Vagina (tissue), 2 donors: ENCODE data around the gene BMP10. TPM values are rescaled to one million over a fixed set of nuclear protein-coding genes. Genes with fewer than 3 reads are reported as not detected.

Experiments
- DNase-seq, 2 donors: peaks; one replicate each; pipeline ENCODE4 v3.0.0-alpha.2; 2017; ENCODE audit errors: extremely low spot score in 2 of 2
- H3K27ac ChIP-seq: fragments of 200-600 bp; sonication (generic); one replicate; pipeline ENCODE4 v1.5.1; 2019
- H3K27me3 ChIP-seq: fragments of 200-600 bp; sonication (generic); one replicate; pipeline ENCODE4 v1.5.1; 2019
- H3K36me3 ChIP-seq, 2 donors: fragments of 200-600 bp; sonication (generic); one replicate each; pipeline ENCODE4 v1.5.1; 2017 to 2019
- H3K4me1 ChIP-seq: fragments of 200-600 bp; sonication (generic); one replicate; pipeline ENCODE4 v1.5.1; 2019
- H3K4me3 ChIP-seq, 2 donors: fragments of 200-600 bp; sonication (generic); 1 replicate in 1 of 2; 2 replicates in 1 of 2; pipeline ENCODE4 v1.5.1; 2016 to 2019
- H3K9me3 ChIP-seq: fragments of 200-600 bp; sonication (generic); one replicate; pipeline ENCODE4 v1.5.1; 2019
- POLR2A ChIP-seq, 2 donors: fragments of 450-650 bp; IDR thresholded peaks; one replicate each; pipeline ENCODE4 v1.6.1; 2017; ENCODE audit warnings: antibody characterized with exemption in 2 of 2, mild to moderate bottlenecking in 2 of 2, moderate library complexity in 2 of 2
- POLR2AphosphoS5 ChIP-seq, 2 donors: sonication (generic); formaldehyde crosslinking; IDR thresholded peaks; one replicate each; pipeline ENCODE4 v1.9.0; 2017; ENCODE audit warnings: antibody characterized with exemption in 2 of 2, mild to moderate bottlenecking in 2 of 2, low read depth in 1 of 2; ENCODE audit not compliant: insufficient read depth in 1 of 2
- intact Hi-C: fragments of 100-400 bp; cut with DNase I; formaldehyde crosslinking; loops from one replicate; pipeline ENCODE4 v1.15.1; 2023
- total RNA-seq: library from RNA; depleted of rRNA; stranded (reverse); fragments of >200 nt; gene quantifications from one replicate; pipeline ENCODE4 v1.2.3, GENCODE V29; 2016
- TF ChIP-seq, protein P1 (sequence below), 3 experiments: fragments of 450-650 bp in 2 of 3; fragments of 200-600 bp in 1 of 3; sonication (generic) in 1 of 3; IDR thresholded peaks; one replicate each; pipeline ENCODE4 v1.5.1; 2017 to 2019; ENCODE audit warnings: antibody characterized with exemption in 3 of 3, mild to moderate bottlenecking in 2 of 3, moderate library complexity in 2 of 3

Gene BMP10
- total RNA-seq, 1 donor from 2014 or later: not detected

DNA sequence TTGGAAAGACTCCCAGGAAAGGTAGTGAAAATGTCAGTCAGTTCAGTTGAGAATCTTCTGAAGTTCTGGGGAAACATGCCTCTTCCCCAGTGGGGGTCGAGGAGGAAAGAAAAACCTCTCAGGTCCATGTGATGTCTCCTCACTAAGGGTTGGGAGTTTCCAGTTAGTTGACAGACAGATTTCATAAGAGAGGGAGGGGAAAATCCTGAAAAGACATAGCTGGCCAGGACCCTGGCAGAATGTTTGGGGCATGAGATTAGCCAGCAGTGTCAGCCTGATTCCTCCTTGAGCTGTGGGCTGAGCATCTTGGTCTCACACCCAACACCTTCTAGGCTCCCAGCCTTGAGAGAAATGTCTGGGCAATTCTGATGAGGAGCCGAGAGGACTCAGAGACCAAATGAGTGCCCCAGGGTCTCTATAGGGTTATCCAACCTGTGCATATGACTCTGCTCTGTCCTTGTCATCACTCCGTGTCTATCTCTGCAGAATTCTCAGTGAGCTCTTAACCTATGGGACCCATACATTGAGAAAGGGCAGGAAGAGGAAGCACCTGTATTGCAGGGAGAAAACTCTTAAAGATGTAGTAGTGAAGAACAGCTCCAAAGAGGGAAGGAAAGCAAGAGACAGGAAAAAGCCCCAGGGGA lies 13.9 kb downstream of the BMP10 start:
- intact Hi-C loops: no loop called here
- H3K27ac ChIP-seq: no peak overlapping the region
- TF ChIP-seq, protein P1, sequence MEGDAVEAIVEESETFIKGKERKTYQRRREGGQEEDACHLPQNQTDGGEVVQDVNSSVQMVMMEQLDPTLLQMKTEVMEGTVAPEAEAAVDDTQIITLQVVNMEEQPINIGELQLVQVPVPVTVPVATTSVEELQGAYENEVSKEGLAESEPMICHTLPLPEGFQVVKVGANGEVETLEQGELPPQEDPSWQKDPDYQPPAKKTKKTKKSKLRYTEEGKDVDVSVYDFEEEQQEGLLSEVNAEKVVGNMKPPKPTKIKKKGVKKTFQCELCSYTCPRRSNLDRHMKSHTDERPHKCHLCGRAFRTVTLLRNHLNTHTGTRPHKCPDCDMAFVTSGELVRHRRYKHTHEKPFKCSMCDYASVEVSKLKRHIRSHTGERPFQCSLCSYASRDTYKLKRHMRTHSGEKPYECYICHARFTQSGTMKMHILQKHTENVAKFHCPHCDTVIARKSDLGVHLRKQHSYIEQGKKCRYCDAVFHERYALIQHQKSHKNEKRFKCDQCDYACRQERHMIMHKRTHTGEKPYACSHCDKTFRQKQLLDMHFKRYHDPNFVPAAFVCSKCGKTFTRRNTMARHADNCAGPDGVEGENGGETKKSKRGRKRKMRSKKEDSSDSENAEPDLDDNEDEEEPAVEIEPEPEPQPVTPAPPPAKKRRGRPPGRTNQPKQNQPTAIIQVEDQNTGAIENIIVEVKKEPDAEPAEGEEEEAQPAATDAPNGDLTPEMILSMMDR (IDR thresholded peaks at IDR 0.05): no peak
- TF ChIP-seq POLR2A (IDR thresholded peaks at IDR 0.05): no peak
- TF ChIP-seq POLR2AphosphoS5 (IDR thresholded peaks at IDR 0.05; ENCODE audit: insufficient read depth in 1 of 2, low read depth in 1 of 2): no peak
- H3K9me3 ChIP-seq: no peaks in the 10 kb centered on the region
- H3K4me3 ChIP-seq: no peak overlapping the region
- no peaks in the 10 kb centered on the region for H3K4me1 ChIP-seq
- H3K36me3 ChIP-seq: no peaks in the 10 kb centered on the region
- DNase-seq: no peak
- no peaks in the 10 kb centered on the region for H3K27me3 ChIP-seq

DNA sequence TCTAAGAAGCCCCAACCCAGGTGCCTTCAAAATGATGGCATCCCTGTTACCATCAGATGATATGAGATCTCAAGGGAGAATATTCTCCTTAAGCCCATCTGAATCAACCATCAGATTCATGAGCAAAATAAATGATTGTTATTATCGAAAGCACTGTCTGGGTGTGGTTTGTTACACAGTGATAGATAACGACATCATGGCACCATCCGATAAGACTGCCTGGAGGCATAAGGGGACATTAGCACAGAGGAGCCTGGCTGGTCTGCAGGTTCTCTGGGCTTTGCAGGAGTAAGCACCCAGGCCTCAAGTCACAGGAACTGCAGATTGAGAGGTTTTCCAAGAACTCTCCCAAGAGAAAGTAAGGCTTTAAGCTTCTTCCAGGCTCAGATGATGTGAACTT lies 15.6 kb downstream of the BMP10 start:
- no peak overlapping the region for H3K4me3 ChIP-seq
- H3K36me3 ChIP-seq: no peaks in the 10 kb centered on the region
- no peak overlapping the region for H3K27ac ChIP-seq
- TF ChIP-seq, protein P1 (IDR thresholded peaks at IDR 0.05): no peak
- TF ChIP-seq POLR2A (IDR thresholded peaks at IDR 0.05) (no peak), POLR2AphosphoS5 (IDR thresholded peaks at IDR 0.05; ENCODE audit: insufficient read depth in 1 of 2, low read depth in 1 of 2) (no peak)
- intact Hi-C loops: no loop called here
- no peaks in the 10 kb centered on the region for H3K27me3 ChIP-seq
- H3K4me1 ChIP-seq: no peaks in the 10 kb centered on the region
- H3K9me3 ChIP-seq: no peaks in the 10 kb centered on the region
- no peak for DNase-seq

DNA sequence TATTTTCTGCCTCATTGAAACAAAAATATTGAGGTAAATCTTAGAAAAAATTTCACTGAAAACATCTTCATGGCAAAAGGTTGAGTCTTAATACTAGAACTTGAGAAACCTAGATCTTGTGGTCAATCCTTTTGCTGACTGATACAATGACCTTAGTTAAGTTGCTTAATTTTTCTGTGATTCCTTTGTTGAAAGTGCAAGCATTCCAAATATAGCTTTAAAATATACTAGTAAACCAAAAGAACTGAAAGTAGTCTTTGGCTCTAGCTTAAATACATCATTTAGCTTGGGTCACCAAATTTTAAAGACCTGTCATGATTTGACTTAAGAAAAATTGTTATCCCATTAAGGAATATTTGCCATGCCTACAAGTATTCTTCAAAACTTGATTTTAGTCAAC lies 16.7 kb downstream of the BMP10 start:
- Histone ChIP-seq H3K36me3 (no peaks in the 10 kb centered on the region), H3K4me3 (no peak overlapping the region), H3K27ac (no peak overlapping the region), H3K4me1 (no peaks in the 10 kb centered on the region), H3K27me3 (no peaks in the 10 kb centered on the region), H3K9me3 (no peaks in the 10 kb centered on the region)
- DNase-seq: no peak
- intact Hi-C loops: no loop called here
- TF ChIP-seq, protein P1 (IDR thresholded peaks at IDR 0.05): no peak
- TF ChIP-seq POLR2AphosphoS5 (IDR thresholded peaks at IDR 0.05; ENCODE audit: insufficient read depth in 1 of 2, low read depth in 1 of 2) (no peak), POLR2A (IDR thresholded peaks at IDR 0.05) (no peak)

DNA sequence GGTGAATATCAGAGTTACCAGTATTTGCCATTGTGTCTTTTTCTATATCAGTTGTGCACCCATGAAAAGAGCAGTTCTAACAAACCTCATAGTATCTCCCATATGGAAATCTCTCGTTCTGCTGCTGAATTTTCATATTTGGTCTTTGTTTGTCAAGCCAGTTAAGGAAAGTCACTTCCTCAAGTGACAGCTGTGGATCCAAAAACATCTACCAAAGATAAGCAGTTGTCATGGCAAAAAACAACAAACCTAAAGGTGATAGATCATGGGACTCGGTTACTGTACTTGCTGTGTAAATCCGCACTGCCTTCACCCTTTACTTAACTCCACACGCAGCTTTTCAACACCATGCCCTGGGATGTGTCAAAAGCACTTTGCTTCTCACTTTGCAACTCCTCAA lies 17.3 kb downstream of the BMP10 start:
- H3K4me3 ChIP-seq: no peak overlapping the region
- no peak overlapping the region for H3K27ac ChIP-seq
- H3K36me3 ChIP-seq: no peaks in the 10 kb centered on the region
- no peaks in the 10 kb centered on the region for H3K9me3 ChIP-seq
- DNase-seq: no peak
- TF ChIP-seq, protein P1 (IDR thresholded peaks at IDR 0.05): no peak
- TF ChIP-seq POLR2A (IDR thresholded peaks at IDR 0.05) (no peak), POLR2AphosphoS5 (IDR thresholded peaks at IDR 0.05; ENCODE audit: insufficient read depth in 1 of 2, low read depth in 1 of 2) (no peak)
- intact Hi-C loops: no loop called here
- H3K4me1 ChIP-seq: no peaks in the 10 kb centered on the region
- no peaks in the 10 kb centered on the region for H3K27me3 ChIP-seq

DNA sequence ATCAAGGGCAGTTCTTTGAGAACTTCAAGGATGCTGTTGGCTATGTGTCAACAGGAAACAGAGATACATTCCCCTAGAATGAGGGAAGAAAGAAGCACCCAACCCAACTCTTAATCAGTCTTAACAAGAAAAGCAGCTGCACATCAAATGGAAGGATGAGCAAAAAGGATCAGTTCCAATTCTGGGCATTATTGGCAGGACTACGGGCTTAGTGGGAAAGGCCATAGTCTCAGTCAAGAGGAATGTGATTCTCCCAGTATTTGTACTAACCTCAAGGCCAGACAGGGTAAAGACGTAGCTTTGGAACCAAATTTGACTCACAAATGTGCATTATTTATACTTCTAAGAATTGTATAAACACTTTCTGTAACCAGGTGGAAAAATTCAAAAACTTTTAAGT lies 18.2 kb downstream of the BMP10 start:
- no peak overlapping the region for H3K4me3 ChIP-seq
- no peak overlapping the region for H3K27ac ChIP-seq
- no peak for DNase-seq
- TF ChIP-seq POLR2A (IDR thresholded peaks at IDR 0.05): no peak
- no peak for TF ChIP-seq POLR2AphosphoS5 (IDR thresholded peaks at IDR 0.05; ENCODE audit: insufficient read depth in 1 of 2, low read depth in 1 of 2)
- TF ChIP-seq, protein P1 (IDR thresholded peaks at IDR 0.05): no peak
- no peaks in the 10 kb centered on the region for H3K27me3 ChIP-seq
- no peaks in the 10 kb centered on the region for H3K36me3 ChIP-seq
- no peaks in the 10 kb centered on the region for H3K9me3 ChIP-seq
- H3K4me1 ChIP-seq: no peaks in the 10 kb centered on the region
- intact Hi-C loops: no loop called here
